ENCODE results near the gene SMIM20. TPM values are rescaled to one million over a fixed set of nuclear protein-coding genes. Genes with fewer than 3 reads are reported as not detected.

The SMIM20 gene
- total RNA-seq, 2 experiments from 2014 or later: 21.3 to 26.9 TPM

DNA sequence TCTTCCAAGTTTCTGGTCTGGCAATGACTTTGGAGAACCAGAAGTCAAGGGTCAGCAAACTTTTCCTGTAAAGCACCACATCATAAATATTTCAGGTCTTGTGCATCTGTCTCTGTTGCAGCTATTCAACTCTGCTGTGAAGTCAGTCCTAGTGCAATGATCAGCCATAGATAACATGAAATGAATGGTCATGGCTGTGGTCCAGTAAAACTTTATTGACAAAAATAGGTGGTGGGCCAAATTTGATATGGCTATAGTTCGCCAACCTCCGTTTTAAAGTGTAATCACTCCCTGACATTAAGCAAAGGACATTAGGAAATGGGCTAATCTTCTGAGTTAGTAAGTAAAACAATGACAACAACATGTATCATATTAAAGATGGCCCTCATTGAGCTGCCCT, 30.5 kb upstream of the SMIM20 start:
- no peak for ATAC-seq
- H3K27me3 Mint-ChIP-seq: peaks cover 12% of the 10 kb centered on the region
- no peaks in the 10 kb centered on the region for H3K36me3 Mint-ChIP-seq (ENCODE audit: low read depth)
- TF ChIP-seq, protein P1, sequence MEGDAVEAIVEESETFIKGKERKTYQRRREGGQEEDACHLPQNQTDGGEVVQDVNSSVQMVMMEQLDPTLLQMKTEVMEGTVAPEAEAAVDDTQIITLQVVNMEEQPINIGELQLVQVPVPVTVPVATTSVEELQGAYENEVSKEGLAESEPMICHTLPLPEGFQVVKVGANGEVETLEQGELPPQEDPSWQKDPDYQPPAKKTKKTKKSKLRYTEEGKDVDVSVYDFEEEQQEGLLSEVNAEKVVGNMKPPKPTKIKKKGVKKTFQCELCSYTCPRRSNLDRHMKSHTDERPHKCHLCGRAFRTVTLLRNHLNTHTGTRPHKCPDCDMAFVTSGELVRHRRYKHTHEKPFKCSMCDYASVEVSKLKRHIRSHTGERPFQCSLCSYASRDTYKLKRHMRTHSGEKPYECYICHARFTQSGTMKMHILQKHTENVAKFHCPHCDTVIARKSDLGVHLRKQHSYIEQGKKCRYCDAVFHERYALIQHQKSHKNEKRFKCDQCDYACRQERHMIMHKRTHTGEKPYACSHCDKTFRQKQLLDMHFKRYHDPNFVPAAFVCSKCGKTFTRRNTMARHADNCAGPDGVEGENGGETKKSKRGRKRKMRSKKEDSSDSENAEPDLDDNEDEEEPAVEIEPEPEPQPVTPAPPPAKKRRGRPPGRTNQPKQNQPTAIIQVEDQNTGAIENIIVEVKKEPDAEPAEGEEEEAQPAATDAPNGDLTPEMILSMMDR (IDR thresholded peaks at IDR 0.05): no peak
- intact Hi-C loops (cut with micrococcal nuclease): no loop called here
- DNase-seq: no peak
- ChIA-PET POLR2A (no interaction called here), CTCF (no interaction called here)
- peaks cover 2% of the 10 kb centered on the region for H3K9me3 Mint-ChIP-seq
- no peak overlapping the region for H3K27ac Mint-ChIP-seq
- H3K4me3 Mint-ChIP-seq: no peak overlapping the region
- H3K4me1 Mint-ChIP-seq (ENCODE audit: low read depth): peaks cover 3% of the 10 kb centered on the region

DNA sequence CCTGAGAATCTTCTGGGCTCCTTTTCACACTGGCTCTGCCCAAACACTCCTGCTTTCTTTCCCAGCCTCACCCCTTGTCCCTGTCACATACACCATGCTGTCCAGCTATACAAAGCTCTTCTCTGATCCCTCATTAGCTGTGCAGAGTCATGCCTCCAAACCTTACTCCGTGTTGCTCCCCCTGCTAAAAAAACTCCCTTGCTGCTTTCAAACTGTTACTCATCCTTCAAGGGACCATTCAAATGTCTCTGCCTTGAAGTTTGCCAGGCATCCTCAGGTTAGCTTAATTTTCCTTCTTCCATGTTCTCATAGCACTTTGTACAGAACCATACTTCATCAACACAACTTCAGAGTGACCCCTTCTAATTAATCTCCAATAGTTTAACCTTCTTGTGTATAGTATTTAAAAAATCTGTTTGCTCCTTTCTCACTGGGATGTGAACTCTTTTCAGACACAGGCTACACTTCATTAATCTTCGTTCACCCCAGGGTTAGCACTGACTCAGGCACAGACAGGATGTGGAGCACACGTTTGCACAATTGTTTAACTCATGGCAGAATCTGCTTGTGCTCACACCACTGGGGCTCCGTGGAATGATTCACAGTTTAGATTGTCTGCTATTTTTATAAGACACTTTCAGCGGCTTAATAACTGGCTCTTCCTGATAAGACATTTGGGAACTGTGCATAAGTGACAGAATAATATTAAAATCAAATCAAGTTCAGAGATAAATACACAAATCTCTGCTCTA, 29.8 kb upstream of the SMIM20 start:
- Mint-ChIP-seq H3K4me1 (ENCODE audit: low read depth) (peaks cover 3% of the 10 kb centered on the region), H3K27me3 (peaks cover 12% of the 10 kb centered on the region), H3K9me3 (peaks cover 2% of the 10 kb centered on the region), H3K27ac (no peak overlapping the region), H3K4me3 (no peak overlapping the region), H3K36me3 (ENCODE audit: low read depth) (no peaks in the 10 kb centered on the region)
- ChIA-PET CTCF (no interaction called here), POLR2A (no interaction called here)
- no peak for DNase-seq
- peak; percentile 45 for ATAC-seq
- TF ChIP-seq, protein P1 (IDR thresholded peaks at IDR 0.05): no peak
- intact Hi-C loops (cut with micrococcal nuclease): no loop called here

DNA sequence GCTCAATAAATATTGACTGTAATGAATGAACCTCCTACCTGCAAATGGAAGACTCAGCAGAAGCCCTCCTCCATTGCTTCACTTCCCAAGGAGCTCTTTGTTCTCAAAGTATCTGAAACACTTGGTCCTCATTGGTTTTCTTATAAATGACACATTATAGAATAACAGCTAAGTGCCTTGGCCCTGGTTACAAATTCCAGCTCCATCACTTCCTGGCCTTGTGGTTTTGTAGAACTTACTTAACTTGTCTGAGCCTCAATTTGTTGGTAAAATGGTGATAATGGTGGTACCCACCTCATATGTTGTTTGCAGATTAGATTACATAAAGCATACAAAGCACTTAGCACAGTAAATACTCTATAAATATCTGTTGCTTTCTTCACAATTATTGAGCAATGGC, 25.2 kb upstream of the SMIM20 start:
- intact Hi-C loops (cut with micrococcal nuclease): no loop called here
- no peaks in the 10 kb centered on the region for H3K36me3 Mint-ChIP-seq (ENCODE audit: low read depth)
- TF ChIP-seq, protein P1 (IDR thresholded peaks at IDR 0.05): no peak
- H3K4me1 Mint-ChIP-seq (ENCODE audit: low read depth): peaks cover 3% of the 10 kb centered on the region
- H3K9me3 Mint-ChIP-seq: no peaks in the 10 kb centered on the region
- no peak for DNase-seq
- CTCF ChIA-PET: interaction anchor here (1.6 kb wide), 1 partner anchor 15 kb away, joined by 3 read pairs; no protein-coding TSS in a partner anchor
- no peak for ATAC-seq
- H3K4me3 Mint-ChIP-seq: no peak overlapping the region
- peaks cover 4% of the 10 kb centered on the region for H3K27me3 Mint-ChIP-seq
- no peak overlapping the region for H3K27ac Mint-ChIP-seq
- POLR2A ChIA-PET: no interaction called here

DNA sequence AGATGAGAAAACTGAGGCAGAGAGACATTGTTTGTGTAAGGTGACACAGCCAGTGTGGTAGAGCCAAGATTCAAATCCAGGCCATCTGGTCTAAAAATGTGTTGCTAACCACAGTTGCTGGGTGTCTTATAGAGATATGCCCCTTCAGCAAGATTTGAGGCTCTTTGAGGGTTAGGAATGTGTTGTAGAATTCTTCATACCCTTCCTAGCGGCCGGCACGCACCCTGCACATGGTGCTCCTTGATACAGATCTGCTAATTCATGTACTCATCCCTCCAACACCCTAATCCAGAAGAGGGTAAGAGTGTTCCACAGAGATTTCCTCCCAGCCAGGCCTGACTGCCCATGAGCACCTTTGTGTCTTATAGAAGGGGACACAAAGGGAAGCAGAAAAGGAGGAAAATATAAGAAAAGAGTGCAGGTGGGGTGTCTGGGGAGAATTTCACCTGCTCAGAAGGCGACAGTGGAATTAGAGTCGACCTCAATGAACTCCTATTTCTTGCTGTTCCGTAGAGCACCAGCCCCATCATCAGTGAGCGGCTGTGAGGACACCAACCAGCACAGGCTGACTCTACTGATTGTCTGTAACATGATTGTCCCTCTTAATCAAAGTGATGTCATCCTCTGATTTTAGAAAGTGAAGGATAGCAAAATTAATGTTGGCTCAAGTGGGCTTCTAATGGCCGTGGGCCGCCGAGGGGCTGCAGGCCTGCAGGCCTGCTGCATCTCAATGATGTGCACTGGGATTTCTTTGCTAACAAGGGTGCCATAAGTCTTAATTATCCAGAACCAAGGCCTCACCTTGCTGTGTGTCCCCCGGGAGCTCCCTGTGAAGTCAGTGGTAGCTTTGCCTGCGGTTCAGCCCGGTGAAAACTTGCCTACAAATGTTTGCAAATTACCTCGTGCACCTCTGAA, 24.2 kb upstream of the SMIM20 start:
- intact Hi-C loops (cut with micrococcal nuclease): no loop called here
- TF ChIP-seq, protein P1 (IDR thresholded peaks at IDR 0.05): no peak
- Mint-ChIP-seq H3K4me1 (ENCODE audit: low read depth) (no peaks in the 10 kb centered on the region), H3K4me3 (no peak overlapping the region), H3K27me3 (no peaks in the 10 kb centered on the region), H3K27ac (no peak overlapping the region), H3K9me3 (no peaks in the 10 kb centered on the region), H3K36me3 (ENCODE audit: low read depth) (no peaks in the 10 kb centered on the region)
- DNase-seq: no peak
- ATAC-seq: no peak
- ChIA-PET POLR2A (no interaction called here), CTCF (no interaction called here)

Measured in activated CD8-positive, alpha-beta T cell treated with anti-CD3 and anti-CD28 coated beads for 36 hours (primary cell).